ENCODE results near the gene YAE1.

GRCh38 chr7:39617005-39617404 is 50.8 kb downstream of the YAE1 start:
- TF ChIP-seq CTCF (IDR thresholded peaks at IDR 0.05; ENCODE audit: low read length) (no peak), EZH2 (IDR thresholded peaks at IDR 0.05; ENCODE audit: borderline replicate concordance, low read length) (no peak)
